C4-2B (cell line): ENCODE measurements around the gene IDUA.

Source experiments
- CTCF ChIP-seq: fragments of 450-650 bp; conservative IDR thresholded peaks from 2 replicates; pipeline ENCODE4 v1.5.1; 2017; ENCODE audit warnings: mild to moderate bottlenecking
- ZFX ChIP-seq: fragments of 450-650 bp; IDR thresholded peaks from 2 replicates; pipeline ENCODE4 v1.6.1; 2017

GRCh38 chr4:947491-947971, 39.3 kb upstream of the IDUA start:
- TF ChIP-seq CTCF (no peak), ZFX (no peak)
